H1 (cell line): ENCODE data around the gene RAB40C. TPM values are rescaled to one million over a fixed set of nuclear protein-coding genes. Genes with fewer than 3 reads are reported as not detected.

Experiments
- CTCF ChIA-PET: fragments of 300-600 bp; sonication (Branson Sonifier 250); formaldehyde crosslinking; loops from one replicate; lab custom pipeline; 2021; ENCODE audit not compliant: partially characterized antibody; lab: Charles Lee
- POLR2A ChIA-PET: fragments of 300-600 bp; sonication (Branson Sonifier 250); formaldehyde crosslinking; loops from one replicate; lab custom pipeline; 2021; ENCODE audit warnings: inconsistent platforms; ENCODE audit not compliant: partially characterized antibody; lab: Charles Lee
- DNase-seq, 2 experiments: peaks; one replicate each; pipeline versions ENCODE4 v3.0.0 to v3.0.0-alpha.2; 2010 to 2022; ENCODE audit warnings: low spot score in 2 of 2, low read depth in 1 of 2, mixed read lengths in 1 of 2
- FAIRE-seq: peaks from 2 replicates; lab custom pipeline; 2011; peaks lifted over from hg19 to GRCh38; lab: Jason Lieb, UNC
- H2AFZ ChIP-seq: 2 replicates; pipeline ENCODE4 v1.8.1; 2012; ENCODE audit warnings: low read length, inconsistent platforms
- H2AK5ac ChIP-seq: 2 replicates; pipeline ENCODE4 v1.6.1; 2013; ENCODE audit warnings: low read depth, low read length
- H2BK120ac ChIP-seq: replicated peaks from 2 replicates; pipeline ENCODE3; 2013; ENCODE audit warnings: low read depth, low read length, inconsistent platforms
- H2BK12ac ChIP-seq: 2 replicates; pipeline ENCODE4 v1.6.1; 2013; ENCODE audit warnings: low read depth, low read length
- H2BK15ac ChIP-seq: 2 replicates; pipeline ENCODE4 v1.6.1; 2013; ENCODE audit warnings: low read length
- H2BK20ac ChIP-seq: 2 replicates; pipeline ENCODE4 v1.6.1; 2013; ENCODE audit warnings: low read length
- H2BK5ac ChIP-seq: 2 replicates; pipeline ENCODE4 v1.6.1; 2013; ENCODE audit warnings: low read depth, low read length
- H3K14ac ChIP-seq: 2 replicates; pipeline ENCODE4 v1.6.1; 2013; ENCODE audit warnings: inconsistent platforms; ENCODE audit not compliant: insufficient read length
- H3K18ac ChIP-seq: 2 replicates; pipeline ENCODE4 v1.6.1; 2013; ENCODE audit warnings: low read length; ENCODE audit errors: extremely low read depth
- H3K23ac ChIP-seq: 2 replicates; pipeline ENCODE4 v1.6.1; 2013; ENCODE audit warnings: inconsistent platforms; ENCODE audit not compliant: insufficient read length
- H3K23me2 ChIP-seq: 2 replicates; pipeline ENCODE4 v1.6.1; 2013; ENCODE audit warnings: low read depth, low read length
- H3K27ac ChIP-seq: 2 replicates; pipeline ENCODE4 v1.6.1; 2011; ENCODE audit warnings: low read depth, low read length, inconsistent platforms
- H3K27me3 ChIP-seq, 4 experiments: replicated peaks in 1 of 4; 1 replicate in 1 of 4; 2 replicates in 3 of 4; pipeline versions ENCODE4 v1.6.1 to v1.8.1; 2011 to 2013; ENCODE audit warnings: low read length in 3 of 4, mild to moderate bottlenecking in 3 of 4, inconsistent platforms in 2 of 4, mixed read lengths in 2 of 4, moderate library complexity in 1 of 4; ENCODE audit not compliant: control insufficient read depth in 3 of 4, insufficient read depth in 3 of 4; ENCODE audit errors: extremely low read depth in 1 of 4
- H3K36me3 ChIP-seq, 4 experiments: 2 replicates each; pipeline versions ENCODE4 v1.6.1 to v1.8.1; 2011 to 2013; ENCODE audit warnings: mild to moderate bottlenecking in 4 of 4, low read length in 3 of 4, moderate library complexity in 2 of 4, control low read depth in 1 of 4, inconsistent platforms in 1 of 4; ENCODE audit not compliant: insufficient read depth in 4 of 4, control insufficient read depth in 2 of 4
- H3K4ac ChIP-seq: replicated peaks from 2 replicates; pipeline ENCODE3; 2013; ENCODE audit warnings: low read length, low read depth, mixed read lengths, inconsistent platforms; ENCODE audit not compliant: insufficient read length
- H3K4me1 ChIP-seq, 4 experiments: replicated peaks in 1 of 4; 1 replicate in 1 of 4; 2 replicates in 3 of 4; pipeline versions ENCODE4 v1.6.1 to v1.8.1; 2011 to 2013; ENCODE audit warnings: low read length in 3 of 4, inconsistent platforms in 2 of 4, mixed read lengths in 1 of 4; ENCODE audit not compliant: insufficient read depth in 4 of 4, control insufficient read depth in 3 of 4
- H3K4me2 ChIP-seq, 2 experiments: 2 replicates each; pipeline versions ENCODE4 v1.6.1 to v1.8.1; 2011 to 2013; ENCODE audit warnings: low read depth in 2 of 2, low read length in 2 of 2, control low read depth in 1 of 2, inconsistent platforms in 1 of 2, mild to moderate bottlenecking in 1 of 2; ENCODE audit not compliant: insufficient read depth in 1 of 2
- H3K4me3 ChIP-seq, 4 experiments: fragments of 200-600, 300-600 bp in 1 of 4; sonication (generic), shearing (Covaris generic), sonication (Bioruptor Twin) in 1 of 4; 2 replicates each; pipeline versions ENCODE4 v1.5.1 to v1.8.1; 2011 to 2016; ENCODE audit warnings: low read length in 4 of 4, low read depth in 3 of 4, control low read depth in 2 of 4, inconsistent platforms in 2 of 4, mild to moderate bottlenecking in 2 of 4, mixed read lengths in 1 of 4, moderate library complexity in 1 of 4; ENCODE audit not compliant: insufficient read depth in 2 of 4; ENCODE audit errors: extremely low read depth in 1 of 4
- H3K56ac ChIP-seq: replicated peaks from 2 replicates; pipeline ENCODE3; 2013; ENCODE audit warnings: low read depth, mild to moderate bottlenecking, mixed read lengths, low read length, inconsistent platforms; ENCODE audit not compliant: insufficient read length
- H3K79me1 ChIP-seq: 2 replicates; pipeline ENCODE4 v1.6.1; 2013; ENCODE audit warnings: low read depth, low read length, control low read depth
- H3K79me2 ChIP-seq, 2 experiments: 2 replicates each; pipeline versions ENCODE4 v1.6.1 to v1.8.1; 2012 to 2013; ENCODE audit warnings: low read length in 2 of 2, mild to moderate bottlenecking in 2 of 2, inconsistent platforms in 1 of 2; ENCODE audit not compliant: insufficient read depth in 2 of 2, control insufficient read depth in 1 of 2
- H3K9ac ChIP-seq, 4 experiments: replicated peaks in 1 of 4; 1 replicate in 1 of 4; 2 replicates in 3 of 4; pipeline versions ENCODE4 v1.6.1 to v1.8.1; 2011 to 2013; ENCODE audit warnings: low read depth in 3 of 4, low read length in 3 of 4, control low read depth in 2 of 4, mild to moderate bottlenecking in 2 of 4, moderate library complexity in 2 of 4, inconsistent platforms in 1 of 4; ENCODE audit errors: extremely low read depth in 1 of 4
- H3K9me3 ChIP-seq, 2 experiments: 2 replicates each; pipeline versions ENCODE4 v1.6.1 to v1.8.1; 2012 to 2013; ENCODE audit warnings: mild to moderate bottlenecking in 2 of 2, moderate library complexity in 2 of 2, control low read depth in 1 of 2, inconsistent platforms in 1 of 2, low read depth in 1 of 2, low read length in 1 of 2, mixed read lengths in 1 of 2; ENCODE audit not compliant: insufficient read depth in 2 of 2
- H4K20me1 ChIP-seq, 2 experiments: replicated peaks in 1 of 2; 2 replicates each; pipeline versions ENCODE3 to v1.8.1; 2011 to 2013; ENCODE audit warnings: inconsistent platforms in 2 of 2, low read length in 2 of 2, mild to moderate bottlenecking in 1 of 2; ENCODE audit not compliant: insufficient read depth in 2 of 2, control insufficient read depth in 1 of 2
- H4K5ac ChIP-seq: 2 replicates; pipeline ENCODE4 v1.6.1; 2013; ENCODE audit warnings: low read length, low read depth, mixed read lengths, inconsistent platforms; ENCODE audit not compliant: insufficient read length
- H4K8ac ChIP-seq: 2 replicates; pipeline ENCODE4 v1.8.0; 2013; ENCODE audit warnings: mild to moderate bottlenecking, moderate library complexity, low read length, inconsistent platforms; ENCODE audit not compliant: insufficient read depth; ENCODE audit errors: extremely low read depth
- H4K91ac ChIP-seq: replicated peaks from 2 replicates; pipeline ENCODE3; 2013; ENCODE audit warnings: low read length, mixed read lengths, inconsistent platforms; ENCODE audit not compliant: insufficient read length
- BACH1 ChIP-seq: IDR thresholded peaks from 2 replicates; pipeline ENCODE4 v1.6.1; 2012; ENCODE audit warnings: low read length, improper control_type of control experiment
- CEBPB ChIP-seq: IDR thresholded peaks from 2 replicates; pipeline ENCODE4 v1.6.1; 2012; ENCODE audit warnings: low read depth, low read length
- CHD2 ChIP-seq: IDR thresholded peaks from 2 replicates; pipeline ENCODE4 v1.6.1; 2012; ENCODE audit warnings: low read length, improper control_type of control experiment
- HDAC2 ChIP-seq, 2 experiments: fragments of 300-600 bp in 1 of 2; sonication (generic) in 1 of 2; IDR thresholded peaks; 2 replicates each; pipeline ENCODE4 v1.6.1; 2011 to 2012; ENCODE audit warnings: low read depth in 2 of 2, low read length in 2 of 2, mild to moderate bottlenecking in 2 of 2, moderate library complexity in 2 of 2, borderline replicate concordance in 1 of 2, inconsistent platforms in 1 of 2
- KDM1A ChIP-seq: fragments of 200-600, 300-600 bp; sonication (generic); IDR thresholded peaks from 2 replicates; pipeline ENCODE4 v1.7.1; 2016; ENCODE audit warnings: mild to moderate bottlenecking, low read length, borderline replicate concordance
- KDM4A ChIP-seq: IDR thresholded peaks from one replicate; pipeline ENCODE4 v1.7.1; 2012; ENCODE audit warnings: low read depth, mild to moderate bottlenecking, moderate library complexity, low read length, inconsistent platforms; ENCODE audit not compliant: severe bottlenecking
- MAFK ChIP-seq: IDR thresholded peaks from 2 replicates; pipeline ENCODE4 v1.6.1; 2012; ENCODE audit warnings: low read depth, mild to moderate bottlenecking, improper control_type of control experiment, low read length
- NRF1 ChIP-seq: IDR thresholded peaks from 2 replicates; pipeline ENCODE4 v1.6.1; 2011; ENCODE audit warnings: mild to moderate bottlenecking, low read depth, low read length, improper control_type of control experiment
- SIX5 ChIP-seq: IDR thresholded peaks from 2 replicates; pipeline ENCODE4 v1.6.1; 2011; ENCODE audit warnings: mild to moderate bottlenecking, low read depth, low read length
- SP1 ChIP-seq: IDR thresholded peaks from 2 replicates; pipeline ENCODE4 v1.6.1; 2011; ENCODE audit warnings: low read depth, low read length
- WGBS, 2 experiments: shearing (Covaris generic) in 1 of 2; methylation state at CpG; one replicate each; pipeline versions ENCODE4 v1.1.6 to v1.1.7; 2013 to 2015; ENCODE audit warnings: low lambda C conversion rate in 2 of 2, mixed read lengths in 2 of 2, inconsistent platforms in 1 of 2, low coverage in 1 of 2, missing lambda C conversion rate in 1 of 2; ENCODE audit not compliant: insufficient replicate concordance in 2 of 2, insufficient coverage in 1 of 2, insufficient read length in 1 of 2; ENCODE audit errors: extremely low coverage in 1 of 2, missing lambda C conversion rate in 1 of 2; 5-methylcytosine and 5-hydroxymethylcytosine counted together
- polyA plus RNA-seq, 7 experiments: library from polyadenylated mRNA; depleted of rRNA in 3 of 7; stranded (reverse) in 5 of 7; unstranded in 2 of 7; fragments of >200 nt in 5 of 7; fragments of 200-250 nt in 2 of 7; gene quantifications; 1 replicate in 5 of 7; 2 replicates in 1 of 7; 4 replicates in 1 of 7; pipeline versions ENCODE4 v1.2.1 to v1.2.3, GENCODE V29; 2011 to 2013; ENCODE audit warnings: missing spikeins in 2 of 7, mixed read lengths in 2 of 7
- total RNA-seq: library from RNA; stranded (reverse); fragmentation: NEBNext Ultra II Directional; extraction: Animal tissue kit (Norgen Biotek cat#: 25700); gene quantifications from 2 replicates; pipeline ENCODE4 v1.2.1, GENCODE V29; 2021

The RAB40C gene
- total and polyA plus RNA-seq, 2 of the 8 experiments (the other 6 are each of a cell fraction or from before 2014, with no cell fraction given), result 13.9 to 15.6 TPM

GRCh38 chr16:586047-586644, 3.7 kb upstream of the RAB40C start:
- peaks cover 0 to 33% (median 24%) of the 10 kb centered on the region in 4 experiments; a peak in 5 of 7 replicates for H3K27me3 ChIP-seq
- no peak overlapping the region for H3K14ac ChIP-seq
- ChIA-PET CTCF (interaction anchor here (0.7 to 4.3 kb wide), 4 partner anchors 9 to 104 kb away, joined by 3 to 30 read pairs (median 4); no protein-coding TSS in a partner anchor), POLR2A (interaction anchor here (1.1 to 1.8 kb wide), 9 partner anchors 9 to 135 kb away, joined by 3 to 8 read pairs (median 4); partner anchors contain the start of gene ANTKMT)
- H2AFZ ChIP-seq, result no peak overlapping the region
- peaks cover 0 to 12% of the 10 kb centered on the region in 2 experiments; a peak in 2 of 4 replicates for H3K79me2 ChIP-seq
- no peak overlapping the region for H3K4me3 ChIP-seq
- peak overlapping the region; percentile 71; the same call in 1 of the 2 replicates for H4K8ac ChIP-seq
- no peak overlapping the region for H3K56ac ChIP-seq
- peaks cover 10 to 30% of the 10 kb centered on the region in 2 experiments for H4K20me1 ChIP-seq
- no peak overlapping the region for H2BK15ac ChIP-seq
- H2BK5ac ChIP-seq, result no peak overlapping the region
- no peak for FAIRE-seq
- H3K23ac ChIP-seq, result no peak overlapping the region
- H3K27ac ChIP-seq, result no peak overlapping the region
- peak overlapping the region; percentile 56; the same call in 1 of the 2 replicates for H2AK5ac ChIP-seq
- no peak overlapping the region for H3K4me2 ChIP-seq
- H3K4me1 ChIP-seq, result peaks cover 0 to 33% (median 23%) of the 10 kb centered on the region in 4 experiments; a peak in 6 of 7 replicates
- H3K18ac ChIP-seq, result no peak overlapping the region
- H3K9ac ChIP-seq, result no peak overlapping the region
- H4K5ac ChIP-seq, result no peak overlapping the region
- DNase-seq, result no peak
- peaks cover 7% of the 10 kb centered on the region; the same call in 1 of the 2 replicates for H3K79me1 ChIP-seq
- H4K91ac ChIP-seq, result no peak overlapping the region
- H2BK20ac ChIP-seq, result no peak overlapping the region
- no peaks in the 10 kb centered on the region for H3K36me3 ChIP-seq
- H3K9me3 ChIP-seq, result no peaks in the 10 kb centered on the region
- H3K23me2 ChIP-seq, result peaks cover 12% of the 10 kb centered on the region
- 0 out of 2 replicates have a peak overlapping the region, but pooled peaks have one; percentile 50 for H2BK12ac ChIP-seq
- no peak overlapping the region for H2BK120ac ChIP-seq
- 84% methylated on average over 16 of the region's 16 CpGs; no CpG with 5 or more reads in 1 of the 2 experiments for WGBS, 2 experiments
- H3K4ac ChIP-seq, result no peak overlapping the region
- TF ChIP-seq KDM4A, result no peak
- no peak for TF ChIP-seq MAFK
- TF ChIP-seq BACH1, result no peak
- TF ChIP-seq HDAC2 (IDR thresholded peaks at IDR 0.05; ENCODE audit: borderline replicate concordance in 1 of 2, low read depth in 2 of 2, low read length in 2 of 2), result no peak
- no peak for TF ChIP-seq CHD2
- no peak for TF ChIP-seq CEBPB
- no peak for TF ChIP-seq SIX5
- TF ChIP-seq SP1, result no peak
- no peak for TF ChIP-seq KDM1A
- no peak for TF ChIP-seq NRF1
